Loucy (cell line): ENCODE measurements around the gene COX10.

Experiments
- EZH2phosphoT487 ChIP-seq: fragments of 200-600 bp; IDR thresholded peaks from 2 replicates; pipeline ENCODE4 v1.6.1; 2018; ENCODE audit warnings: antibody characterized with exemption, mild to moderate bottlenecking, moderate library complexity, borderline replicate concordance
- TF ChIP-seq, protein P1 (sequence below): fragments of 200-600 bp; sonication (generic); conservative IDR thresholded peaks from 2 replicates; pipeline ENCODE4 v1.5.1; 2014; ENCODE audit warnings: mild to moderate bottlenecking, antibody characterized with exemption, low read length

DNA sequence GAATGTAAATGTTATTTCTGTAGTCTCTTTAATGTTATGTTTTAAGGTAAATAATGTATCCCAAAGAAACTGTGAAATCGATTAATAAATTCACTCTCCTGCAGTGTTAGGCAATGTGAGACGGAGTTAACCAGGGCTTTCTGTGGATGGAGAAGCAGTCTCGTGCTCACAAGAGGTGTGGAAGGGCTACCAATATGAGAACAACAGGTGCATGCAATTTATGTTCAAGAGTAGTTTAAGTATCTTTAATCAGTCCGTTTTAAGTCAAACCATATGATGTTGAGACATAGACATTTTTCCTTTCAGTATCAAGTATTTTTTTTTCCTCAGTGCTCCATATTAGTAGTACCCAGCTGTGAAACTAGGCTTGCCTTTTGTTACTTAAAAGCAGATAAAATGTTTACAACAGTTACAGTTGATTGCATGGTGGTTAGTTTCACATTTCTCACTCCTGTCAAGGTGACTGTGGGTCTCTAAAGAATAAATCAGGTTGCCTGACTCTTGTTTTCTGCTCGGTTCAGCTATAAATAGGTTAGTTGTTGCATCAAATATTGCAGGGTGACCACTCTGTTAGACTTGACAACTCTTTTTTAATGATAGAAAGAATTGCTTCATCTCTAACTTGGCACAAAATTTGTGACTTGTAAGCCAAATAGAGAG lies 54.4 kb downstream of the COX10 start:
- TF ChIP-seq, protein P1, sequence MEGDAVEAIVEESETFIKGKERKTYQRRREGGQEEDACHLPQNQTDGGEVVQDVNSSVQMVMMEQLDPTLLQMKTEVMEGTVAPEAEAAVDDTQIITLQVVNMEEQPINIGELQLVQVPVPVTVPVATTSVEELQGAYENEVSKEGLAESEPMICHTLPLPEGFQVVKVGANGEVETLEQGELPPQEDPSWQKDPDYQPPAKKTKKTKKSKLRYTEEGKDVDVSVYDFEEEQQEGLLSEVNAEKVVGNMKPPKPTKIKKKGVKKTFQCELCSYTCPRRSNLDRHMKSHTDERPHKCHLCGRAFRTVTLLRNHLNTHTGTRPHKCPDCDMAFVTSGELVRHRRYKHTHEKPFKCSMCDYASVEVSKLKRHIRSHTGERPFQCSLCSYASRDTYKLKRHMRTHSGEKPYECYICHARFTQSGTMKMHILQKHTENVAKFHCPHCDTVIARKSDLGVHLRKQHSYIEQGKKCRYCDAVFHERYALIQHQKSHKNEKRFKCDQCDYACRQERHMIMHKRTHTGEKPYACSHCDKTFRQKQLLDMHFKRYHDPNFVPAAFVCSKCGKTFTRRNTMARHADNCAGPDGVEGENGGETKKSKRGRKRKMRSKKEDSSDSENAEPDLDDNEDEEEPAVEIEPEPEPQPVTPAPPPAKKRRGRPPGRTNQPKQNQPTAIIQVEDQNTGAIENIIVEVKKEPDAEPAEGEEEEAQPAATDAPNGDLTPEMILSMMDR: no peak
- TF ChIP-seq EZH2phosphoT487: no peak
